HepG2 (cell line): Measurements from ENCODE around the gene INO80B. TPM values are rescaled to one million over a fixed set of nuclear protein-coding genes. Genes with fewer than 3 reads are reported as not detected.

Experiments used
- MED13 ChIP-seq: sonication (generic); formaldehyde crosslinking; IDR thresholded peaks from 2 replicates; pipeline ENCODE4 v1.5.0; 2020; ENCODE audit warnings: missing genetic modification reagents
- MXI1 ChIP-seq: IDR thresholded peaks from 3 replicates; pipeline ENCODE4 v1.6.1; 2012; ENCODE audit warnings: low read depth, low read length, inconsistent platforms, borderline replicate concordance
- TBX2 ChIP-seq: sonication (generic); formaldehyde crosslinking; IDR thresholded peaks from 2 replicates; pipeline ENCODE4 v1.5.0; 2020; ENCODE audit warnings: missing genetic modification reagents, mild to moderate bottlenecking, borderline replicate concordance
- ZNF235 ChIP-seq: sonication (generic); formaldehyde crosslinking; IDR thresholded peaks from 2 replicates; pipeline ENCODE4 v1.8.1; 2023; ENCODE audit warnings: mild to moderate bottlenecking, missing genetic modification reagents, borderline replicate concordance
- ZNF34 ChIP-seq: sonication (generic); formaldehyde crosslinking; IDR thresholded peaks from 2 replicates; pipeline ENCODE4 v1.4.0; 2020; ENCODE audit warnings: mild to moderate bottlenecking, missing genetic modification reagents, borderline replicate concordance
- polyA plus RNA-seq, 8 experiments: library from polyadenylated mRNA; depleted of rRNA in 3 of 8; stranded (reverse) in 7 of 8; unstranded in 1 of 8; fragments of >200 nt; fragmentation: Illumina TruSeq in 4 of 8; extraction: Trizol in 4 of 8; gene quantifications; 2 replicates each; pipeline versions ENCODE4 v1.2.1 to v1.2.3, GENCODE V29; 2011 to 2016; ENCODE audit warnings: low read depth in 4 of 8, missing spikeins in 1 of 8, mixed read lengths in 1 of 8; ENCODE audit not compliant: insufficient read depth in 1 of 8
- total RNA-seq, 5 experiments: library from RNA; depleted of rRNA; stranded (reverse); fragments of >200 nt; fragmentation: Illumina TruSeq; extraction: Trizol; gene quantifications; 2 replicates each; pipeline ENCODE4 v1.2.3, GENCODE V29; 2016; ENCODE audit warnings: low read depth in 1 of 5
- TF ChIP-seq, protein P1 (sequence below): sonication (generic); formaldehyde crosslinking; IDR thresholded peaks from 2 replicates; pipeline ENCODE4 v1.8.0; 2022; ENCODE audit warnings: missing genetic modification reagents, mild to moderate bottlenecking, inconsistent platforms, borderline replicate concordance
- TF ChIP-seq, protein P2 (sequence below): sonication (generic); formaldehyde crosslinking; IDR thresholded peaks from 2 replicates; pipeline ENCODE4 v1.5.0; 2020; ENCODE audit warnings: mild to moderate bottlenecking, missing genetic modification reagents, borderline replicate concordance
- TF ChIP-seq, protein P3 (sequence below): sonication (generic); formaldehyde crosslinking; IDR thresholded peaks from 2 replicates; pipeline ENCODE4 v1.4.0; 2020; ENCODE audit warnings: missing genetic modification reagents, mild to moderate bottlenecking, borderline replicate concordance
- TF ChIP-seq, protein P4 (sequence below): sonication (generic); formaldehyde crosslinking; IDR thresholded peaks from 2 replicates; pipeline ENCODE4 v1.9.0; 2021; ENCODE audit warnings: mild to moderate bottlenecking, missing genetic modification reagents

Gene INO80B
- total and polyA plus RNA-seq, 2 of the 13 experiments (the other 11 are each of a cell fraction or from before 2014, with no cell fraction given): 6.2 to 14.5 TPM

DNA sequence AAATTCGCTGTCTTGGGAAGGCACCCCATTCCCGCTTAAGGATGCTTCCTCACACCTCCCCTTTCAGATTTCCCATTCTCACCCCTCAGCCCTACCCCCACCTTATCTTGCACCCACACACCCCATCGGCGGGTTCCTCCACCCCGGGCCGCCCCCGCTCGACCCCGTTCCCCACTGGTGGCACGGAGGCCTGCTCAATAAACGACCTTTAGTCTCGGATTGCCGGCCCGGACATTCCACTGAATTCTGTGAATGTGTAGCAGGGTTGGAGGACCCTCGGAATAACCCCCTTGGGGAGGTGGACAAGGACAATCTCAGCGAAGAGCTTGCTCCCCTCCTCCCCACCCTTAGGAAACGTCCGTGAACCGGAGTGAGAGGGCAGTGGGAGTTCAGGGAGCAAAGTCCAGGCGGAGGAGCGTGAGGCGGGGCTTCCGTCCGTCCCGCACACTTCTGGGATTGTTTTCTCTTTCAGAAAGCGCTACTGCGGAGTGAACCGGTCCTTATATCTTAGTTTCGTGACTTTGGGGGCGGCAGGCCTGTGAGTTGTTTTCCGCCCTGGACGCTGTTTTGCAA lies 47.3 kb downstream of the INO80B start (continued):
- TF ChIP-seq ZNF34 (CRISPR knock-in tag) (no peak), MXI1 (peak; percentile 77; the same call in 1 of the 3 replicates), ZNF235 (CRISPR knock-in tag) (no peak), MED13 (CRISPR knock-in tag) (peak; percentile 93; the same call in 1 of the 2 replicates), TBX2 (CRISPR knock-in tag) (no peak)
- TF ChIP-seq, protein P1, sequence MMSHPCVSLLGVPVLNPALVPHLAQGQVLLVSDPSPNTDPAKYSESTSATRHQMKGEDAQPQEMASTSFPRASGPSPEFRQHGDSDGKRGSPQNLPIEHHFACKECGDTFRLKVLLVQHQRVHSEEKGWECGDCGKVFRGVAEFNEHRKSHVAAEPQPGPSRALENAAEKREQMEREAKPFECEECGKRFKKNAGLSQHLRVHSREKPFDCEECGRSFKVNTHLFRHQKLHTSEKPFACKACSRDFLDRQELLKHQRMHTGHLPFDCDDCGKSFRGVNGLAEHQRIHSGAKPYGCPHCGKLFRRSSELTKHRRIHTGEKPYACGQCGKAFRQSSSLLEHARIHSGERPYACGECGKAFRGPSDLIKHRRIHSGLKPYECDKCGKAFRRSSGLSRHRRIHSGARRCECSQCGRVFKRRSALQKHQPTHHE: no peak; the same call in 1 of the 2 replicates
- TF ChIP-seq, protein P2, sequence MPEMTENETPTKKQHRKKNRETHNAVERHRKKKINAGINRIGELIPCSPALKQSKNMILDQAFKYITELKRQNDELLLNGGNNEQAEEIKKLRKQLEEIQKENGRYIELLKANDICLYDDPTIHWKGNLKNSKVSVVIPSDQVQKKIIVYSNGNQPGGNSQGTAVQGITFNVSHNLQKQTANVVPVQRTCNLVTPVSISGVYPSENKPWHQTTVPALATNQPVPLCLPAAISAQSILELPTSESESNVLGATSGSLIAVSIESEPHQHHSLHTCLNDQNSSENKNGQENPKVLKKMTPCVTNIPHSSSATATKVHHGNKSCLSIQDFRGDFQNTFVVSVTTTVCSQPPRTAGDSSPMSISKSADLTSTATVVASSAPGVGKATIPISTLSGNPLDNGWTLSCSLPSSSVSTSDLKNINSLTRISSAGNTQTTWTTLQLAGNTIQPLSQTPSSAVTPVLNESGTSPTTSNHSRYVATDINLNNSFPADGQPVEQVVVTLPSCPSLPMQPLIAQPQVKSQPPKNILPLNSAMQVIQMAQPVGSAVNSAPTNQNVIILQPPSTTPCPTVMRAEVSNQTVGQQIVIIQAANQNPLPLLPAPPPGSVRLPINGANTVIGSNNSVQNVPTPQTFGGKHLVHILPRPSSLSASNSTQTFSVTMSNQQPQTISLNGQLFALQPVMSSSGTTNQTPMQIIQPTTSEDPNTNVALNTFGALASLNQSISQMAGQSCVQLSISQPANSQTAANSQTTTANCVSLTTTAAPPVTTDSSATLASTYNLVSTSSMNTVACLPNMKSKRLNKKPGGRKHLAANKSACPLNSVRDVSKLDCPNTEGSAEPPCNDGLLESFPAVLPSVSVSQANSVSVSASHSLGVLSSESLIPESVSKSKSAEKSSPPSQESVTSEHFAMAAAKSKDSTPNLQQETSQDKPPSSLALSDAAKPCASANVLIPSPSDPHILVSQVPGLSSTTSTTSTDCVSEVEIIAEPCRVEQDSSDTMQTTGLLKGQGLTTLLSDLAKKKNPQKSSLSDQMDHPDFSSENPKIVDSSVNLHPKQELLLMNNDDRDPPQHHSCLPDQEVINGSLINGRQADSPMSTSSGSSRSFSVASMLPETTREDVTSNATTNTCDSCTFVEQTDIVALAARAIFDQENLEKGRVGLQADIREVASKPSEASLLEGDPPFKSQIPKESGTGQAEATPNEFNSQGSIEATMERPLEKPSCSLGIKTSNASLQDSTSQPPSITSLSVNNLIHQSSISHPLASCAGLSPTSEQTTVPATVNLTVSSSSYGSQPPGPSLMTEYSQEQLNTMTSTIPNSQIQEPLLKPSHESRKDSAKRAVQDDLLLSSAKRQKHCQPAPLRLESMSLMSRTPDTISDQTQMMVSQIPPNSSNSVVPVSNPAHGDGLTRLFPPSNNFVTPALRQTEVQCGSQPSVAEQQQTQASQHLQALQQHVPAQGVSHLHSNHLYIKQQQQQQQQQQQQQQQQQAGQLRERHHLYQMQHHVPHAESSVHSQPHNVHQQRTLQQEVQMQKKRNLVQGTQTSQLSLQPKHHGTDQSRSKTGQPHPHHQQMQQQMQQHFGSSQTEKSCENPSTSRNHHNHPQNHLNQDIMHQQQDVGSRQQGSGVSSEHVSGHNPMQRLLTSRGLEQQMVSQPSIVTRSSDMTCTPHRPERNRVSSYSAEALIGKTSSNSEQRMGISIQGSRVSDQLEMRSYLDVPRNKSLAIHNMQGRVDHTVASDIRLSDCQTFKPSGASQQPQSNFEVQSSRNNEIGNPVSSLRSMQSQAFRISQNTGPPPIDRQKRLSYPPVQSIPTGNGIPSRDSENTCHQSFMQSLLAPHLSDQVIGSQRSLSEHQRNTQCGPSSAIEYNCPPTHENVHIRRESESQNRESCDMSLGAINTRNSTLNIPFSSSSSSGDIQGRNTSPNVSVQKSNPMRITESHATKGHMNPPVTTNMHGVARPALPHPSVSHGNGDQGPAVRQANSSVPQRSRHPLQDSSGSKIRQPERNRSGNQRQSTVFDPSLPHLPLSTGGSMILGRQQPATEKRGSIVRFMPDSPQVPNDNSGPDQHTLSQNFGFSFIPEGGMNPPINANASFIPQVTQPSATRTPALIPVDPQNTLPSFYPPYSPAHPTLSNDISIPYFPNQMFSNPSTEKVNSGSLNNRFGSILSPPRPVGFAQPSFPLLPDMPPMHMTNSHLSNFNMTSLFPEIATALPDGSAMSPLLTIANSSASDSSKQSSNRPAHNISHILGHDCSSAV (CRISPR knock-in tag): 0 out of 2 replicates have a peak, but pooled peaks have one; percentile 18
- TF ChIP-seq, protein P3, sequence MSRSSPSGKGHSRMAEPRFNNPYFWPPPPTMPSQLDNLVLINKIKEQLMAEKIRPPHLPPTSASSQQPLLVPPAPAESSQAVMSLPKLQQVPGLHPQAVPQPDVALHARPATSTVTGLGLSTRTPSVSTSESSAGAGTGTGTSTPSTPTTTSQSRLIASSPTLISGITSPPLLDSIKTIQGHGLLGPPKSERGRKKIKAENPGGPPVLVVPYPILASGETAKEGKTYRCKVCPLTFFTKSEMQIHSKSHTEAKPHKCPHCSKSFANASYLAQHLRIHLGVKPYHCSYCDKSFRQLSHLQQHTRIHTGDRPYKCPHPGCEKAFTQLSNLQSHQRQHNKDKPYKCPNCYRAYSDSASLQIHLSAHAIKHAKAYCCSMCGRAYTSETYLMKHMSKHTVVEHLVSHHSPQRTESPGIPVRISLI (CRISPR knock-in tag): 0 out of 2 replicates have a peak, but pooled peaks have one; percentile 10
- TF ChIP-seq, protein P4, sequence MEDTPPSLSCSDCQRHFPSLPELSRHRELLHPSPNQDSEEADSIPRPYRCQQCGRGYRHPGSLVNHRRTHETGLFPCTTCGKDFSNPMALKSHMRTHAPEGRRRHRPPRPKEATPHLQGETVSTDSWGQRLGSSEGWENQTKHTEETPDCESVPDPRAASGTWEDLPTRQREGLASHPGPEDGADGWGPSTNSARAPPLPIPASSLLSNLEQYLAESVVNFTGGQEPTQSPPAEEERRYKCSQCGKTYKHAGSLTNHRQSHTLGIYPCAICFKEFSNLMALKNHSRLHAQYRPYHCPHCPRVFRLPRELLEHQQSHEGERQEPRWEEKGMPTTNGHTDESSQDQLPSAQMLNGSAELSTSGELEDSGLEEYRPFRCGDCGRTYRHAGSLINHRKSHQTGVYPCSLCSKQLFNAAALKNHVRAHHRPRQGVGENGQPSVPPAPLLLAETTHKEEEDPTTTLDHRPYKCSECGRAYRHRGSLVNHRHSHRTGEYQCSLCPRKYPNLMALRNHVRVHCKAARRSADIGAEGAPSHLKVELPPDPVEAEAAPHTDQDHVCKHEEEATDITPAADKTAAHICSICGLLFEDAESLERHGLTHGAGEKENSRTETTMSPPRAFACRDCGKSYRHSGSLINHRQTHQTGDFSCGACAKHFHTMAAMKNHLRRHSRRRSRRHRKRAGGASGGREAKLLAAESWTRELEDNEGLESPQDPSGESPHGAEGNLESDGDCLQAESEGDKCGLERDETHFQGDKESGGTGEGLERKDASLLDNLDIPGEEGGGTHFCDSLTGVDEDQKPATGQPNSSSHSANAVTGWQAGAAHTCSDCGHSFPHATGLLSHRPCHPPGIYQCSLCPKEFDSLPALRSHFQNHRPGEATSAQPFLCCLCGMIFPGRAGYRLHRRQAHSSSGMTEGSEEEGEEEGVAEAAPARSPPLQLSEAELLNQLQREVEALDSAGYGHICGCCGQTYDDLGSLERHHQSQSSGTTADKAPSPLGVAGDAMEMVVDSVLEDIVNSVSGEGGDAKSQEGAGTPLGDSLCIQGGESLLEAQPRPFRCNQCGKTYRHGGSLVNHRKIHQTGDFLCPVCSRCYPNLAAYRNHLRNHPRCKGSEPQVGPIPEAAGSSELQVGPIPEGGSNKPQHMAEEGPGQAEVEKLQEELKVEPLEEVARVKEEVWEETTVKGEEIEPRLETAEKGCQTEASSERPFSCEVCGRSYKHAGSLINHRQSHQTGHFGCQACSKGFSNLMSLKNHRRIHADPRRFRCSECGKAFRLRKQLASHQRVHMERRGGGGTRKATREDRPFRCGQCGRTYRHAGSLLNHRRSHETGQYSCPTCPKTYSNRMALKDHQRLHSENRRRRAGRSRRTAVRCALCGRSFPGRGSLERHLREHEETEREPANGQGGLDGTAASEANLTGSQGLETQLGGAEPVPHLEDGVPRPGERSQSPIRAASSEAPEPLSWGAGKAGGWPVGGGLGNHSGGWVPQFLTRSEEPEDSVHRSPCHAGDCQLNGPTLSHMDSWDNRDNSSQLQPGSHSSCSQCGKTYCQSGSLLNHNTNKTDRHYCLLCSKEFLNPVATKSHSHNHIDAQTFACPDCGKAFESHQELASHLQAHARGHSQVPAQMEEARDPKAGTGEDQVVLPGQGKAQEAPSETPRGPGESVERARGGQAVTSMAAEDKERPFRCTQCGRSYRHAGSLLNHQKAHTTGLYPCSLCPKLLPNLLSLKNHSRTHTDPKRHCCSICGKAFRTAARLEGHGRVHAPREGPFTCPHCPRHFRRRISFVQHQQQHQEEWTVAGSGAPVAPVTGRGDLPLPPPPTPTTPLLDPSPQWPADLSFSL (CRISPR knock-in tag): no peak
